Astrocyte of the hippocampus (primary cell): ENCODE measurements around the gene LCN10.

Experiments
- DNase-seq: peaks from one replicate; pipeline ENCODE4 v3.0.0; 2011; ENCODE audit warnings: low read depth, low spot score

The LCN10 gene

GRCh38 chr9:136754626-136755301, 12.0 kb upstream of the LCN10 start:
- DNase-seq = no peak

GRCh38 chr9:136754059-136754572, 11.4 kb upstream of the LCN10 start:
- no peak for DNase-seq

- DNase-seq = no peak
These were observed 10.8 kb upstream of the LCN10 start for GRCh38 chr9:136753371-136754058.

GRCh38 chr9:136751814-136752213, 9.1 kb upstream of the LCN10 start:
- DNase-seq = no peak

GRCh38 chr9:136751244-136751643, 8.5 kb upstream of the LCN10 start:
- no peak for DNase-seq

DNA sequence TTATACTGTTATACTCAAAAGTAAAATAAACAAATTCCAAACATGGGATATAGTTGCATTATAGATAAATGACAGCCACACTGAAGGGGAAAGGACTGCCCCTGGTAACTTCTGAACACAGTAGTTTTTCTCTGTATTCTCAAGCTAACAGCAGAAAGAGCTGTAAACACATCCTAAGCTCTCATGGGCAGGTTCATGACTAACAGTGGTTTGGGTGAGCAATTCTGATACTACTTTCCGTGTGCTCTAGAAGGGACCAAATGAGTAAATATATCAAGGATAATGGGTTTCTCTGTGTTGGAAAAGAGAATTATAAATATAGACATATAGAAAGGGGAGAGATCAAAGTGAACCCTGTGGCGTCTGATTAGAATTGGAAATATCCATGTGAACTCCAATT, 7.8 kb upstream of the LCN10 start:
- DNase-seq = no peak

DNA sequence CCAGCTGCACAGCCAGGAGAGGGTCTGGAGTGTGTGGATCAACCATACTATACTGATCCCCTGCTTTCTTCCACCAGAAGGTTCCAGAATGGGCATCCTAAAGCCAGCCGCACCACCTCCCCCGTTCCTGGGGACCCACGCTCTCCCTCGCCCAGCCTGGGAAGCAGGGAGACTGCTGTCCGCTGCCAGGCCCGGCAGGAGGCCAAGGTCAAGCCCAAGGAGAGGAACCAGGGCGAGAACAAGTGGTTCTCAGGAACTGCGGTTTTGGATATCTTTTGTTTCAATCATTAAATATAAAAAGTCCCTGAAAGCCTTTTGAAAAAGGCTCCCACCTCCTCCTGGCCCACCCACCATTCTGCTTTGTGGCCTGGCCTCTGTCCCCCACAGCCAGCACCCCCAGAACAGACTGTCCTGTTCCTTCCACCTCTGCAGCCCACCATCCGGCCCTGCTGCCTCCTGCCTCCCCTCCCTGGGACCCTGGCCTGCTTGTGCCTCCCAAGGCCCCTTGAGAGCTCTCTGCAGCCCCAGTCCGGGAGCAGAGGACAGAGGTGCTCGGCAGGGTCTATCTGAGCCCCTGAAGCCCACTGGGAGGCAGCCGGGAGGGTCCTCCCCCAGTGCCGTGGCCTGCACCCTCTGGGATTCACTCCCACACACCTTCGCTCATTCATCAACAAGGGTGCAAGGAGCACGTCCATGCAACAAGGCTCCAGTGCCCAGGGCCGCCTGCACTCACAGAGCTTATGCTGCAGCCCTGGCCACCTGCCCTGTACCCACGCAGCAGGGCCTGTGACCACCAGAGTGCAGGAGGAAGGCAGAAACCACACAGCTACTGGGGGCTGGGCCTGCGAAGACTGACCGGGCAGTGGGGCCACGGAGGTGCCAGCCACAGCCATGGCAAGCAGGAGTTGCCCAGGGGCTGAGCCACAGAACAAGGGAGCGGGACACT, 6.2 kb upstream of the LCN10 start:
- no peak for DNase-seq

DNA sequence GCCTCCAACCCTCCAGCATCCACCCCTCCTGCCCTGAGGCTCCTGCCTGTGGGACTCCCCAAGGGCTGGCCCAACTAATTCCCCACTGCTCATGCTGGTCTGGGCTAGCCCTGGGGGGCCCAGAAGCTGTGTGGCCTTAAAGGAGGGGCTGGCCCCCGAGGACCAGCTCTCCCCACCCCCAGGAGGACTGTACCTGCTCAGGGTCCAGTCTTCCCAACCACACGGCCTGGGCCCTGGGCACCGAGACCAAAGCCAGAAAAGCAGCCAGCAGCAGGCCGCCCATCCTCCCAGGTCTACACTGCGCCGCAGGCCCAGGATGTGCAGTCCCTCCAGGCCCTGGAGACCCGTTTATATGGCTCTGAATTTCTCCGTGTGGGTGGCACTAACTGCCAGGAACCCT, 5.5 kb upstream of the LCN10 start, which contains the start of gene LCN6:
Gene LCN6, minus strand, starts transcription at position 325 of the 400 bp plus-strand sequence. Its CDS starts 42 bp downstream, at position 283.
- no peak for DNase-seq

GRCh38 chr9:136747161-136748060, 4.7 kb upstream of the LCN10 start:
- no peak for DNase-seq

DNA sequence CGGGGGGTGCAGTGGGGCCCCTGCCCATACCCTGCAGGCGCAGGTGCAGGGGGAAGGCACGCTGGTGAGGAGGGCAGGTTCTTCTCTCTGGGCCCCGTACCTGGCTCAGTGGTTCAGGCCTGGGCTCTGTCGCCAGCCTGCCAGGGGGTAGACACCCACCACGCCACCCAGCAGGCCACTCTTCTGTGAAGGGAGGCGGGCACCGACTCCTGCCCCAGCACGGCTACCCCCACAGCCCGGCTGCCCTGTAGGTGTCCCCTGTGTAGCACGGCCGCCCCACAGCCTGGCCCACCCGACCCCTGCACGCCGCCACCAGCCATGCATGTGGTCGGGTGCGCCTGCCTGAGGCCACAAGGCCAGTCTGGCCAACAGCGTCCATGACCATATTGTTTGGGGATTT, 3.9 kb upstream of the LCN10 start:
- no peak for DNase-seq

DNA sequence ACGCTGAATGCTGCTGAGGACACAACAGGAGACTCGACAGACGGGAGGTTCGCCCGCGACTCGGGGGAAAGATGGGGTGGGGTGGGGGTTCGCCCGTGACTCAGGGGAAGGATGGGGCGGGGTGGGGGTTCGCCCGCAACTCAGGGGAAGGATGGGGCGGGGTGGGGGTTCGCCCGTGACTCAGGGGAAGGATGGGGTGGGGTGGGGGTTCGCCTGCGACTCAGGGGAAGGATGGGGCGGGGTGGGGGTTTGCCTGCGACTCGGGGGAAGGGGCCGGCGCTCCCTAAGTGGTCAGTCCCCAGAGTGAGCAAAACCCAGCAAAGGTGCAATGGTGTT, 3.4 kb upstream of the LCN10 start:
- no peak for DNase-seq

DNA sequence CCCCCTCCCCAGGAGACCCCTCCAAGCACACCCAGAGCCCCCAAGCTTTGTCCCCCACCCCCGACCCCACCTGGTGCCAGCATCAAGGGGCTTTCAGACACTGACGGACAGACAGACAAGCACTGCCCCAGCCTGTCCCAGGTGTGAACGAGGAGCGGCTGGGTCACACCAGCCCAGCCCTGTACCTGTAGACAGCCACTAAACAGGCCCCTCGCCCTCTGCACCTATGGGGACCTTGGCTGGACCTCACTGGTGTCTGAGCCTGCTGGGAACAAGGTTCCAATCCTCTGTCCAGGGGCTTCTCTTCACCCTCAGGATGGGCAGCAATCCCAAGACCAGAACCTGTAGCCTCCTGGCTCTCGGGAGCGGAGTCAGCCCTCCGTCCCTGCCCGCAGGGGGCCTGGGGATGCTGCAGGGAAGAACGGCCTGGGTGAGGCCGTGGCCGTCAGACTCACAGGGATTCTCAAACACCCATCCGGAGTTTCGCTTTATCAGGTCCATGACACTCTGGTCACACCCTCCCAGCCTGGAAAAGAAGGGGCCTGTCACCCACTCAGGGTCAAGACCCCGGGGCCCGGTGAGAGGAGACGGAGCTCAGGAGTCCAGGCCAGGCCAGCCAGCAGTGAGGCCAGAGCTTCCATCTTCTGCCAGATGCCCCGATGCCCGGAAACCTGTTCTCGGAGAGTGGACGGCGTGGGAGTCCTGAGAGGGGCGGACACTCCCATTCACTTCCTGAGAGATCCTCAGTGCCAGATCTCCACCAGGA, 2.8 kb upstream of the LCN10 start:
- no peak for DNase-seq

GRCh38 chr9:136744773-136745172, 2.0 kb upstream of the LCN10 start:
- DNase-seq = no peak

- no peak for DNase-seq
These were observed 985 bp upstream of the LCN10 start for GRCh38 chr9:136743639-136744211.

DNA sequence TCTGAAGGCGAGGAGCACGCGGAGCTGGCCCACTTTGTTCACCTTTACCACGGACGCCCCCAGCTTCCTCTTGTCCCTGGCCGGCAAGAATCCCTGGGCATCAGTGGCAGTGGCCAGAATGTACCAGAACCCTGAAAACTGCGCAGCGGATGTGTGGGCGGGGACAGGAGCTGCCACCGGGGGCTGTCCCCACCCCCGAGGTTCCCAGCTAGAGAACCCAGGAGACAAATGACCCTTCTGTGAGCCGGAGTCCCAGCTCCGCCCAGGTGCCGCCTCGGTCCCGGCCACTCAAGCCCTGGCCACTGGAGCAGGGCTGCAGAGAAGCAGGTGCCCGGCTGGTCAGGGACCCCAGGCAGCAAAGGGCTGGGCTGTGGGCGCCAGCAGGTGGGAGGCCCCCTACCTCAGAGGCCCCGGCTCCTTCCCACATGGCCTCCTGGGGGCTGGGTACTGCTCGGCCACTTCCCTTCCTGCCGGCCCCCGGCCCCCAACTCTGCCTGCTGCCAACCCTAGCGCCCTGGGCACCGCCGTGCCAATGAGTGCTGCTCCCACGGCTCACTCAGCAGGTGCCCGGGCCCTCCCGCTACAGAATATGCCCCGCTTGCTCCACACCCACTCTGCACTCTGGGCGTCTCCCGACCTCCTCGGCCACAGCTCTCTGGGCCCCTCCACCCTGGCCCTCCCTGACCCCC, 713 bp downstream of the LCN10 start:
- no peak for DNase-seq

DNA sequence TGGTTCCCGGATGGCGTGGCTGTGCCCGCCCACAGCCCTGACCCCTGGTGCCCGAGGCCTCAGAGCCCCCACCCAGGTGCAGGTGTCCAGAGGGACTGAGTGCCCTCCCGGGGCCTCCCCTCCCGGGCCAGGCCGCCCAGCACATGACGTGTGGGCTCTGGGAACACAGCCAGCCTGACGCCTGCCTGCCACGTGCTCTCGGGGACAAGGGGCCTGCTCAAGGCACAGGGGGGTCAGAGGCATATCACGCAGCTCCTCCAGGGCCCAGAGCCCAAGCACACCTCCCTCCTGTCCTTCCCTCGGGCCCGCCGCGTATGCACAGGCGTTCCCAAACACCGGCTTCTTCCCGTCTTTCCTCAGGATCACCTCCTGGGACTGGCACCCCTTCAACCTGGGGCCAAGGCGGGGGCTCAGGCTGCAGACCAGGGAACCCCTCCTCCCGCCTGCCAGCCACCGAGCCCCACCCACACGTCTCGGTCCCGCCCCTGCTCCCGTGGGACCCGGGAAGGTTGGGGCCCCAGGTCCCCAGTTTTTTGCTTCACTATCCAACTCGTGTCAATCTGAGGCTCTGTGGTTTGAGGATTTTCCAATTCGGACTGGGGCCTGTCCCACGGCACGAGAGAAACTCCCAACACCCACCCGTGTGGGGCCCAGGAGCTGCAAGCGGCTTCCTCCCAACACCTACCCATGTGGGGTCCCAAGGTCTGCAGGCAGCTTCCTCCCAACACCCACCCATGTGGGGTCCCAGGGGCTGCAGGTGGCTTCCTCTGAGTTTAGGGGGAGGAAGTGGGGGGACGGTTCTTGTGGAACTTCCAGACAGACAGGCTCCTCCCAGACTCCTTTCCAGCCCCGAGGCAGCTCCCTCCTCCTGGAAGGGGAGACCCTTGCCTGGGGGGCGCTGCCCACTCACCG, 1.5 kb downstream of the LCN10 start:
- DNase-seq = no peak

GRCh38 chr9:136740491-136740890, 2.2 kb downstream of the LCN10 start:
- no peak for DNase-seq

DNA sequence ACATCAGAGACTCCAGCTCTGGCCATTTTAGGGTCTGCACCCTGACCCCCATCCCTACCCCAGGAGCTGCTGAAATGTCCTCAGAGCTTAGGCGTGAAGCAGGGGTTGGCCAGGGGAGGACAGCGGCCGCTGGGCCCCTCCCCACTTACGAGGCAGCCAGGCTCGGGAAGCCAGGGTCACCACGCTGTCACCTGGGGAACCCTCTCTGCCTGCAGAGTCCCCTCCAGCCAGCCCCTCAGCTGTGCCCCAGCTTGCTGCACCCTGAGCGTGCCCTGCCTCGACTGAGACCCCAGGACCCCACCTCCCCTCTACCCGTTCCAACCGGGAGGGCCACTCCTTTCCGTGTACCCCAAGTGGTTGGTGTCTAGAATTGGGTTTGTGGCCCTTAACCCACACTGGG, 2.7 kb downstream of the LCN10 start:
- DNase-seq = no peak
